Measurements from ENCODE around the gene ONECUT3.

ONECUT3 gene

GRCh38 chr19:1826557-1827521 lies 73.5 kb downstream of the ONECUT3 start:
- peaks cover 8% of the 10 kb centered on the region for H4K20me1 ChIP-seq (ENCODE audit: insufficient read depth, low read length, poor library complexity, severe bottlenecking)
- H3K27me3 ChIP-seq (ENCODE audit: insufficient read depth, low read length, poor library complexity, severe bottlenecking) = no peaks in the 10 kb centered on the region
- no peak overlapping the region for H2AFZ ChIP-seq (ENCODE audit: low read length)
- H3K4me2 ChIP-seq (ENCODE audit: low read depth, low read length, poor library complexity, severe bottlenecking) = no peak overlapping the region
- no peaks in the 10 kb centered on the region for H3F3A ChIP-seq (ENCODE audit: low read depth)
- H3K36me3 ChIP-seq (ENCODE audit: insufficient read depth, low read length) = peaks cover 23% of the 10 kb centered on the region; the same call in 1 of the 2 replicates
- no peaks in the 10 kb centered on the region for H3K4me1 ChIP-seq (ENCODE audit: insufficient read depth, low read length, poor library complexity, severe bottlenecking)
- H3K9me2 ChIP-seq (replicated peaks; ENCODE audit: low read depth, low read length) = no peaks in the 10 kb centered on the region
- H3K9ac ChIP-seq (ENCODE audit: low read depth, low read length, poor library complexity, severe bottlenecking) = no peak overlapping the region
- no peak overlapping the region for H3K4me3 ChIP-seq (ENCODE audit: low read length, poor library complexity, severe bottlenecking)
- TF ChIP-seq EZH2phosphoT487 (IDR thresholded peaks at IDR 0.05; ENCODE audit: borderline replicate concordance) (no peak), CTCF (conservative IDR thresholded peaks at IDR 0.05; ENCODE audit: low read length) (no peak)
- no peaks in the 10 kb centered on the region; the same call in 1 of the 2 replicates for H3K79me2 ChIP-seq (ENCODE audit: insufficient read depth, low read length)
- no peaks in the 10 kb centered on the region for H3K9me3 ChIP-seq (ENCODE audit: insufficient read depth, low read depth, low read length)

GRCh38 chr19:1827566-1828278 lies 74.4 kb downstream of the ONECUT3 start:
- TF ChIP-seq EZH2phosphoT487 (IDR thresholded peaks at IDR 0.05; ENCODE audit: borderline replicate concordance) (no peak), CTCF (conservative IDR thresholded peaks at IDR 0.05; ENCODE audit: low read length) (no peak)
- Histone ChIP-seq H2AFZ (ENCODE audit: low read length) (no peak overlapping the region), H3K4me2 (ENCODE audit: low read depth, low read length, poor library complexity, severe bottlenecking) (no peak overlapping the region), H4K20me1 (ENCODE audit: insufficient read depth, low read length, poor library complexity, severe bottlenecking) (peaks cover 8% of the 10 kb centered on the region), H3K9me3 (ENCODE audit: insufficient read depth, low read depth, low read length) (no peaks in the 10 kb centered on the region), H3K4me1 (ENCODE audit: insufficient read depth, low read length, poor library complexity, severe bottlenecking) (no peaks in the 10 kb centered on the region), H3K4me3 (ENCODE audit: low read length, poor library complexity, severe bottlenecking) (no peak overlapping the region), H3F3A (ENCODE audit: low read depth) (no peaks in the 10 kb centered on the region), H3K9me2 (replicated peaks; ENCODE audit: low read depth, low read length) (no peaks in the 10 kb centered on the region), H3K9ac (ENCODE audit: low read depth, low read length, poor library complexity, severe bottlenecking) (no peak overlapping the region), H3K36me3 (ENCODE audit: insufficient read depth, low read length) (peaks cover 23% of the 10 kb centered on the region; the same call in 1 of the 2 replicates), H3K27me3 (ENCODE audit: insufficient read depth, low read length, poor library complexity, severe bottlenecking) (no peaks in the 10 kb centered on the region), H3K79me2 (ENCODE audit: insufficient read depth, low read length) (no peaks in the 10 kb centered on the region; the same call in 1 of the 2 replicates)

- Histone ChIP-seq H3K27me3 (ENCODE audit: insufficient read depth, low read length, poor library complexity, severe bottlenecking) (no peaks in the 10 kb centered on the region), H3K9me2 (replicated peaks; ENCODE audit: low read depth, low read length) (no peaks in the 10 kb centered on the region), H3K79me2 (ENCODE audit: insufficient read depth, low read length) (peaks cover 6% of the 10 kb centered on the region; the same call in 1 of the 2 replicates), H3K4me2 (ENCODE audit: low read depth, low read length, poor library complexity, severe bottlenecking) (no peak overlapping the region), H3K9me3 (ENCODE audit: insufficient read depth, low read depth, low read length) (no peaks in the 10 kb centered on the region), H3K36me3 (ENCODE audit: insufficient read depth, low read length) (peaks cover 23% of the 10 kb centered on the region; the same call in 1 of the 2 replicates), H3K9ac (ENCODE audit: low read depth, low read length, poor library complexity, severe bottlenecking) (no peak overlapping the region), H3K4me3 (ENCODE audit: low read length, poor library complexity, severe bottlenecking) (no peak overlapping the region), H3F3A (ENCODE audit: low read depth) (no peaks in the 10 kb centered on the region), H3K4me1 (ENCODE audit: insufficient read depth, low read length, poor library complexity, severe bottlenecking) (no peaks in the 10 kb centered on the region), H2AFZ (ENCODE audit: low read length) (no peak overlapping the region), H4K20me1 (ENCODE audit: insufficient read depth, low read length, poor library complexity, severe bottlenecking) (peaks cover 9% of the 10 kb centered on the region)
- TF ChIP-seq EZH2phosphoT487 (IDR thresholded peaks at IDR 0.05; ENCODE audit: borderline replicate concordance) (no peak), CTCF (conservative IDR thresholded peaks at IDR 0.05; ENCODE audit: low read length) (no peak)
These were observed 75.3 kb downstream of the ONECUT3 start for GRCh38 chr19:1828279-1829238.

All from Loucy (cell line).